GM19397 (cell line): ENCODE measurements around the gene ATP2B1.
"Not testable (repeated sequence)": the region's sequence is repeated elsewhere in the genome, so short reads cannot be mapped to it uniquely, and the experiment has no call there.

Experiments
- ATAC-seq: cut with Tn5 transposase; IDR thresholded peaks from one replicate; pipeline ENCODE4 v1.9.1; 2021; ENCODE audit warnings: mild to moderate bottlenecking, moderate library complexity; ENCODE audit not compliant: unreplicated experiment

ATP2B1 gene

DNA sequence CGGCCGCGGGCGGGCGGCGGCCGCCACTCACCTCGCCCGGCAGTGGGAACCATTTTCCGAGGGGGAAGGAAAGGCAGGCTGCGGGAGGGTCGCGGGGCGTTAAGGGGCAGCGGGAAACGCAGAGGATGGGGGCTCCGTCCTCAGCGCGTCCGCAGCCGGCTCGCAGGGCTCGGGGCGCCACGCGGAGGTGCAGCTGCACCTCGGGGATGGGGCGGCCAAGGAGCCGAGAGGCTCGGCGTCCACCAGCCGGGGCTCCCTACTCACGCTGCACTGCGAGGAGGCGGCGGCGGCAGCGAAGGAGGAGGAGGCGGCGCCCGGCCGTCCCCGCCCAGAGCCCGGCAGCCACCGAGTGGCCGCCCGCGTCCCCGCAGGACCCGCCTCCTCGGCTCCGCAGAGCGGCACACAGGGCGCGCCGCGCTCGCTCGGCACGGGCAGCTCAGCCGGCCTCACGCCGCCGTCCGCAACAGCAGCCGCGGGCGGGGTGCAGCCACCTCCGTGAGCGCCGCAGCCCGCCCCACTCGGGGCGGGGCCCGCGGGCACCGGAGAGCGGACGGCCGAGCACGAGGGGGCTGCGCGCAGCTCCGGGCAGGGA, at the start of gene ATP2B1:
Gene ATP2B1, minus strand, starts transcription at position 274 of the 592 bp plus-strand sequence. CDS start 52,952 bp downstream, outside the sequence.
- peak; percentile 58 for ATAC-seq

- not testable (repeated sequence) for ATAC-seq
Measured at GRCh38 chr12:89757987-89758386, 49.3 kb upstream of the ATP2B1 start.

DNA sequence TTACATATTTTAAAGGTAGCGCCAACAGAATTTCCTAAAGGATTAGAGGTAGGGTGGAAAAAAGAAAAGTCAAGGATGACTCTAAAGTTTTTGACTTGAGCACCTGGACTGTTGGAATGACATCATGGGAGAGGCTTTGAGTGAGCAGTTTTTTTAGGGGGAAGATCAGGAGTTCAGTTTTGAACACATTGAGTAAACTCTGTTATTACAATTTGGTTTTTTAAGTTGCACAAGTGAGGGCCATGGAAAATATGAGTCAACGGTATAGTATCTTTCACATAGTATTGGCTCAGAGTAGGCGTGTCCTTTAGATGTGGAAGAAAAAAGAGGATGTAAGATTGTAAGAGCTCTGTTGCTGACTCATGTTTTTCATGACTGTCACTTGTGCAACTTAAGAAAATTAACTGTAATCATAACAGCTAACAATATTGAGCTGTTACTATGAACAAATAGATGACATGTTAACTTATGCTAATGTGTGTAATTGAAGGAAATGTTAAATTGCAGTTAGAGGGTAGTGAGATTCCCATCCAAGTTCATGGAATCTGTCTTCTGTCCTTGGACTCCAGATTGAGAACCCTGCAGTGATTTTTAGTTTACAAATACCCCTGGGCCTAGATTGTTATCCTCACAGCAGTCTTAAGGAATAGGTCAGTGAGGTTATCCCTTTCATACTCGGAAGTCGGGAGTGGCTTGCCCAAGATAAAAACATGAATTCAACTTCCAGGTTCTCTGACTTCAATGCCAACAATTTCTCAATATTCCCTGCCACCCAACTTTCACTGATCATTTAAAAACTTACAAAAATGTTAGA, 48.2 kb upstream of the ATP2B1 start:
- peak; percentile 85 for ATAC-seq

DNA sequence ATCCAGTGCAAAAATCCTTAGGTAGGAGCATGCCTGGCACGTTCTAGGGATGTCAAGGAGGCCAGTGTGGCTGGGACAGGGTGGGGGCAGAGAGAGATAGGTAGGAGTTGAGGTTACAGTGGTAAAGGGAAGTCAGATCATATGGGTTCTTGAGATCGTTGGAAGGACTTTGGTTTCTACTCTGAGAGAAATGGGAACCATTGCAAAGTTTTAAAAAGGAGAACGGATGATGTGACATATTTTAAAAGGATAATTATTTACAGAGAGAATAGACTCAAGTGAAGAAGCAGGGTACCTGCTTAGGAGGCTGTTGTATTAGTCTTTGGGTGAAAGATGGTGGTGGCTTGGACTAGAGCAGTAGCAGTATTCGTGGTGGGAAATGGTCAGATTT, 47.6 kb upstream of the ATP2B1 start:
- peak; percentile 10 for ATAC-seq

DNA sequence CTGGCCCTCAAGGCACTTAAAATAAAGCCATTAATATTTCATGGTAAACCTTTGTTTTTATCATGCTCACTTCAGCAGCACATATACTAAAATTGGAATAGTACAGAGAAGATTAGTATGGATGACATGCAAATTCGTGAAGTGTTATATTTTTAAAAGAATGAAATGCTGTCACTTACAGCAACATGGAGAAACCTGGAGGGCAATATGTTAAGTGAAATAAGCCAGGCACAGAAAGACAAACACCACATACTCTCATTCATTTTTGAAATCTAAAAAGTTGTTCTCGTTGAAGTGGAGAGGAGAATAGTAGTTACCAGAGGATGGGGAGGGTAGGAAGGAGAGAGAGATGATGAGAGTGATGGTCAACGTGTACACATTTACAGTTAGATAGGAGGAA, 45.4 kb upstream of the ATP2B1 start:
- ATAC-seq: no peak

- peak; percentile 55 for ATAC-seq
Measured at GRCh38 chr12:89752341-89752740, 43.7 kb upstream of the ATP2B1 start.

DNA sequence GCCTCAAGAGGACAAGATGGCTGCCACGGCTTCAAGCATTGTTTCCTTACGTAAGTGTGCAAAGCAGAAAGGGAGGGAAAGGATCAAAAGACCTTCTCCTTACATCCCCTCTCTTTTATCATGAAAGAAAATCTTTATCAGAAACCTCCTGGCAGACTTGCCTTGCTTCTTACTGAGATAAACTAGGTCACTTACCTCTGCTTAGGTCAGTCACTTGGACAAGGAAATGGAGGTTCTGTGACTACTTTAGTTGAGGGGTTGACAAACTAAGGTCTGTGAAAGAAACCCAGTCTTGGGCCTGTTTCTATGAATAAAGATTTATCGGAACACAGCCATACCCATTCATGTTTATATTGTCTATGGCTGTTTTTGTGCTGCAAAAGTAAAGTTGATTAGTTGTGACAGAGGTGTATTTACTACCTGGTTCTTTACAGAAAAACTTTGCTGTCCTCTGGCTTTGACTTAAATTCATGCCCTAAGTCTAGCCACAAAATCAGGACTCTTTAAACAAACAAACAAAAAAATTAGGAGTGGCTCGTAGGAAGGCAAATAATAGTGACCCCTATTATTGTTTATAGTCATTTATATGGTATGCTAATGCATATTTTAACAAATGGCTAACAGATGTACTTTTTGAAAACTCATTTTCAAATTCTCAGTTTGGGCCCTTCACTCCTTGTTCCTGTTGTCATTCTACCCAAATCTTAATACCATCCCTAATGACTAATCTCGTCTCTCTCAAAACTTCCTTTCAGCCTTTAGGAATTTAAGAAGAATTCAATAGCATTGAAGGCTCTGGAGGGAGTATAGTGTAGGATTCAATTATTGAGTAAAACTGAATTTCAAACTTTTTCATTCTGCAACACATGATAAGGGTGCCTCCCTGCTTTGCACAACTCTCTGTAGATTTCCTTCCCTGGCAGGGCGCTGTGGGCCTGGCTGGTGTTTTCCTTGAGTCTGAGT, 42.0 kb upstream of the ATP2B1 start:
- no peak for ATAC-seq

DNA sequence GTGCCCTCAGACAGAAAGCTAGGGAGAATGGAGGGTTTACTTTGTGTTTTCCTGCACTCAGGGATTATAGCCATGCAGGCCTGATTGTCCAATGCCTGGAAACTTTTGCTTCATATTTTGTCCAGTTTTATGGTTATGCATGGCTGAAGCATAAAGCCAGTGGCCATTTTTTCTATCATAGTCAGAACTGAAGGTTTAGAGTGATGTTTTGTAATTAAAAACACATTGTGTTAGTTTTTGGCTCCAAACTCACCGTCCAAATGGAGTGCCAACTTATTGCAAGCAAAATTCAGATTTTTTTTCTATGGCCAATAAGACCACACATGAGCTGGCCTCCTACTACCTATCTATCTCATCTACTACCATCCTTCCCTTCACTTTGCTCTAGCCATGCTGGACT, 40.2 kb upstream of the ATP2B1 start:
- ATAC-seq: no peak

DNA sequence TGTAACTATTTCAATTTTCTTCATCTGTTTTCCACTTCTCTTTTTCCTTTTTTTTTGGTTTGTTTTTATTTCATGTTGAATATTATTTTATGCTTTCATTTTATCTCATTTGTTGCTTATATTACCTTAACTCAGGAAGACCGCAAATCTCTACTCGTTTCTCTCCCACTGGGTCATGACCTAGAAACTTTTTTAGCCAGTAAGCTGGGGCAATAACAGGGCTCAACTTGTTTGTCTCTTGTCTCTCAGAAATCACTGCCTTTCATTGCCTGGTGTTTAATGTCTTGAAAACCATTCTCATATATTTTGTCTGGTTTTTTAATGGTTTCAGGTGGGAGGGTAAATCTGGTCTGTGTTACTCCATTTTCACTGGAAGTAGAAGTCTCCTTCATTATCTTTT, 36.6 kb upstream of the ATP2B1 start:
- no peak for ATAC-seq

GRCh38 chr12:89742337-89743022, 33.8 kb upstream of the ATP2B1 start:
- ATAC-seq: no peak

DNA sequence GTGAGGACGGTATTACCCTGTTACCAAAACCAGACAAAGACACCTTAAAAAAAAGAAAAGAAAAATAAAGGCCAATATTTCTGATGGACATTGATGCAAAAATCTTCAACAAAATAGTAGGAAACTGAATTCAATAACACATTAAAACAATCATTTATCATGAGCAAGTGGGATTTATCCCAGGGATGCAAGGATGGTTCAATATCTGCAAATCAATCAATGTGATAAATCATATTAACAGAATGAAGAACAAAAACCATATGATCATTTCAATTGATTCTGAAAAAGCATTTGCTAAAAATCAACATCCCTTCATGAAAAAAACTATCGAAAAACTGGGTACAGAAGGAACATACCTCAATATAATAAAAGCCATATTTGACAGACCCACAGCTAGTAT, 32.3 kb upstream of the ATP2B1 start:
- no peak for ATAC-seq

DNA sequence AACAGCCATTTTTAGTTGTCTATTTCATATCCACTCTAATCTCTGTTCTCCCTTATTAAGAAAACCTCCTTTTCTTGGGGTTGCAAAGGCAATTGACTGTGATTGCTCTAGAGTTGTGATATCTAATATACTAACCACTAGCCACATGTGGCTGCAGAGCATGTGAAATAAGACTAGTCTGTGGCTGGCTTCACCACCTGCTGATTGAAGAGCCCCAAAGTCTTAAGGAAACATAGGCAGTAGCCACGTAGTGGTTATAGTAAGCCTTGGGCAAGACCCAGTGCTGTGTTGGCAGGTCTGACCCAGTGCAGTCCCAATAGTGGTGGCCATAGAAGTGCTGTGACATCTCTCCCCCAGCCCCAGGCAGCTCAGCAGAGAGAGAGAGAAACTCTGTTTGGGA, 28.4 kb upstream of the ATP2B1 start:
- no peak for ATAC-seq

- ATAC-seq: no peak
Measured at GRCh38 chr12:89733579-89734201, 25.1 kb upstream of the ATP2B1 start.

GRCh38 chr12:89732522-89732921, 23.9 kb upstream of the ATP2B1 start:
- no peak for ATAC-seq

DNA sequence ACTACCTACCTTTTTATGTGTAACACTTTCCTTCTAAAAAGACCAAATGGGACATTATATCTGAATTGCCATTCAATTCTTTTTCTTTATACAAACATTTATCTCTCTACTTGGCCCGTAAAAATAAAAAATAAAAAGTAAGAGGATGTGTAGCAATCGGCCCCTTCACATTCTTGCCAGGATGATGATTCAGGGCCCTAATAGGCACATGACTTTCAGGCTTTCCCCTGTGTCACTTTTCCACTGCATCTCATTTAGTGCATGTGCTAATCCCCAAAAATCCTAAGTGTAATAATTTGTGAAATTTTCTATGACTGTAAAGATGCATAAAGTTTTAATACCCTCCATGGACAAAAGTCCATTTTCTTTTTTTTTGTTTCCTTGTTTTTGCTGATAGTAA, 23.0 kb upstream of the ATP2B1 start:
- ATAC-seq: no peak

DNA sequence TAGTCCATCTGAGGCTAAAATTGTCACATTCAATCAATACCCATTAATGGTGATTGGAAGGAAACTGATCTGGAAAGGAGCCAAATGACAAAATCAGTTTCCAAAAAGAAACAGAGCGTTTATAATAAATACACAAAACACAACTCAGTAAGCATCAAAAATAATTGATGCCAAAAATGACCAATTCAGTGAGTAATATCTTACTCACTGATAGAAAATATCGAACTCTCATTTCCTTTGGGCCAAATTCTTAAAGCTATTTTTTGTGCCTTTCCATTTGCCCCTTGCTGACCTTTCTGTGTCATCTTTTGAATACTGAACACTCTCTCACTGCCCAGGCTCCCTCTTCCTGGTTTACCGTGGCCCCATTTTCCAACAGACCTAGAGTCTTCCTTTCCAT, 22.5 kb upstream of the ATP2B1 start:
- no peak for ATAC-seq

DNA sequence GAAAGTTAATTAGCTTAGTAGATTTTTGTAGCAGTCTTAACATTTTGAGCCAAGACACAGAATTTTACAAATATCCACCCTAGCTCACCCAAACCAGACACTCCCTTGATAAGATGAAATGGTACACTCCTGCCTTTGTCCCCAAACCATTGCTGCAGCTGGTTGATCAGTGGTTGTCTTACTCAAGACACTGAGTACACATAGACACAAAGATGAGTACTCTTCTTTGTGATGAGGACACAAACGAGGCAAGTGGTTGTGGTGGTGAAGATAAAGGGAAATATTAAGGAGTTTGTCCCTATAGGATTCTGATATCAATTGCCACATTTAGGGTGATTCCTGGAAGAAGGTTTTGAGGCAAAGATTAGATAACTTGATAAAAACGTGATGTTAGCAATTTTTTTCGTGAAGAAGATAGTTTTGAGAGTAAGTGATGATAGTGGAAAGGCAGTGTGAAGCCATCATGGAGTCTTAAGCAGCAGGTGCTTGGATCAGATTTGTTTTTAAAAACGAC, 21.4 kb upstream of the ATP2B1 start:
- ATAC-seq: no peak

GRCh38 chr12:89723276-89723675, 14.6 kb upstream of the ATP2B1 start:
- ATAC-seq: no peak

- ATAC-seq: peak; percentile 81
Measured at GRCh38 chr12:89721291-89721987, 12.8 kb upstream of the ATP2B1 start.
